HEK293 (cell line): Measurements from ENCODE around the gene EIF4G3.
A peak's percentile ranks its signal among the peaks of the same experiment; 100 is the strongest.

Experiments
- CTCF ChIA-PET: fragments of 350-600 bp; formaldehyde crosslinking; extraction: SDS; loops from one replicate; lab custom pipeline; 2021; ENCODE audit warnings: antibody characterized with exemption; lab: Yijun Ruan, JAX
- POLR2A ChIA-PET: fragments of 300-600 bp; formaldehyde crosslinking; extraction: SDS; loops from one replicate; lab custom pipeline; 2020; ENCODE audit warnings: antibody characterized with exemption, inconsistent platforms; lab: Yijun Ruan, JAX
- H3K27ac ChIP-seq: fragments of 200-500 bp; sonication (Bioruptor generic); 2 replicates; pipeline ENCODE4 v1.5.1; 2014; ENCODE audit warnings: low read depth, low read length, control low read depth, inconsistent platforms; ENCODE audit errors: extremely low read depth
- H3K36me3 ChIP-seq, 2 experiments: fragments of 200-500 bp in 1 of 2; sonication (Bioruptor generic) in 1 of 2; 1 replicate in 1 of 2; 2 replicates in 1 of 2; pipeline ENCODE4 v1.5.1; 2014 to 2017; ENCODE audit warnings: inconsistent platforms in 2 of 2, low read length in 2 of 2; ENCODE audit not compliant: control insufficient read depth in 2 of 2, insufficient read depth in 1 of 2
- H3K4me1 ChIP-seq: fragments of 200-500 bp; sonication (Bioruptor generic); 2 replicates; pipeline ENCODE4 v1.5.1; 2014; ENCODE audit warnings: mild to moderate bottlenecking, low read length, inconsistent platforms; ENCODE audit not compliant: control insufficient read depth, insufficient read depth
- H3K4me3 ChIP-seq: 2 replicates; pipeline ENCODE4 v1.5.1; 2011; ENCODE audit warnings: low read depth, mild to moderate bottlenecking, control low read depth, low read length, moderate library complexity
- H3K9me3 ChIP-seq: fragments of 200-500 bp; sonication (Bioruptor generic); 2 replicates; pipeline ENCODE4 v1.5.1; 2014; ENCODE audit warnings: low read depth, low read length, inconsistent platforms; ENCODE audit not compliant: control insufficient read depth, insufficient read depth
- BCL11B ChIP-seq: fragments of 450-650 bp; formaldehyde crosslinking; IDR thresholded peaks from 2 replicates; pipeline ENCODE4 v1.5.1; 2016; ENCODE audit warnings: low read depth, missing biosample characterization, missing genetic modification characterization
- GLI2 ChIP-seq: fragments of 450-650 bp; formaldehyde crosslinking; IDR thresholded peaks from 2 replicates; pipeline ENCODE4; 2017; ENCODE audit warnings: missing biosample characterization, missing genetic modification characterization, low read depth, borderline replicate concordance
- GLI4 ChIP-seq: fragments of 450-650 bp; formaldehyde crosslinking; IDR thresholded peaks from 2 replicates; pipeline ENCODE4 v1.5.1; 2016; ENCODE audit warnings: missing biosample characterization, missing genetic modification characterization
- SCRT2 ChIP-seq: fragments of 450-650 bp; formaldehyde crosslinking; IDR thresholded peaks from 2 replicates; pipeline ENCODE4 v1.5.1; 2016; ENCODE audit warnings: missing biosample characterization, missing genetic modification characterization
- ZNF133 ChIP-seq: fragments of 450-650 bp; formaldehyde crosslinking; IDR thresholded peaks from 2 replicates; pipeline ENCODE4 v1.5.1; 2016; ENCODE audit warnings: missing biosample characterization, missing genetic modification characterization
- ZNF138 ChIP-seq: fragments of 450-650 bp; formaldehyde crosslinking; IDR thresholded peaks from 2 replicates; pipeline ENCODE4 v1.5.1; 2016; ENCODE audit warnings: missing biosample characterization, missing genetic modification characterization, borderline replicate concordance
- ZNF26 ChIP-seq: fragments of 450-650 bp; formaldehyde crosslinking; IDR thresholded peaks from 2 replicates; pipeline ENCODE4 v1.5.1; 2016; ENCODE audit warnings: missing biosample characterization, missing genetic modification characterization
- ZNF335 ChIP-seq: fragments of 450-650 bp; formaldehyde crosslinking; conservative IDR thresholded peaks from 2 replicates; pipeline ENCODE4 v1.5.1; 2016; ENCODE audit warnings: missing biosample characterization, missing genetic modification characterization
- ZNF433 ChIP-seq: fragments of 450-650 bp; formaldehyde crosslinking; IDR thresholded peaks from 2 replicates; pipeline ENCODE4 v1.5.1; 2016; ENCODE audit warnings: missing biosample characterization, missing genetic modification characterization, low read depth
- ZNF473 ChIP-seq: fragments of 450-650 bp; formaldehyde crosslinking; IDR thresholded peaks from 2 replicates; pipeline ENCODE4 v1.5.1; 2017; ENCODE audit warnings: missing biosample characterization, missing genetic modification characterization
- ZNF488 ChIP-seq: fragments of 450-650 bp; formaldehyde crosslinking; IDR thresholded peaks from 2 replicates; pipeline ENCODE4 v1.5.1; 2016; ENCODE audit warnings: missing biosample characterization, missing genetic modification characterization
- ZNF510 ChIP-seq: fragments of 450-650 bp; formaldehyde crosslinking; IDR thresholded peaks from 2 replicates; pipeline ENCODE4 v1.5.1; 2018; ENCODE audit warnings: mild to moderate bottlenecking, missing genetic modification characterization, missing biosample characterization; ENCODE audit not compliant: insufficient replicate concordance
- ZNF558 ChIP-seq: fragments of 450-650 bp; formaldehyde crosslinking; IDR thresholded peaks from 2 replicates; pipeline ENCODE4 v1.5.1; 2016; ENCODE audit warnings: missing biosample characterization, missing genetic modification characterization
- ZNF610 ChIP-seq: fragments of 450-650 bp; formaldehyde crosslinking; IDR thresholded peaks from 2 replicates; pipeline ENCODE4 v1.5.1; 2016; ENCODE audit warnings: missing biosample characterization, missing genetic modification characterization, borderline replicate concordance
- ZNF654 ChIP-seq: fragments of 450-650 bp; formaldehyde crosslinking; IDR thresholded peaks from 2 replicates; pipeline ENCODE4 v1.5.1; 2016; ENCODE audit warnings: low read depth, missing biosample characterization, missing genetic modification characterization
- ZNF837 ChIP-seq: fragments of 450-650 bp; formaldehyde crosslinking; IDR thresholded peaks from 2 replicates; pipeline ENCODE4 v1.5.1; 2016; ENCODE audit warnings: missing biosample characterization, missing genetic modification characterization
- ZSCAN30 ChIP-seq: fragments of 450-650 bp; IDR thresholded peaks from 2 replicates; pipeline ENCODE4 v1.5.1; 2018; ENCODE audit warnings: missing biosample characterization, mild to moderate bottlenecking, missing genetic modification characterization, moderate library complexity
- TF ChIP-seq, protein P1 (sequence below): fragments of 450-650 bp; formaldehyde crosslinking; IDR thresholded peaks from 2 replicates; pipeline ENCODE4 v1.5.1; 2016; ENCODE audit warnings: missing biosample characterization, missing genetic modification characterization, borderline replicate concordance
- TF ChIP-seq, protein P2 (sequence below): sonication (generic); formaldehyde crosslinking; IDR thresholded peaks from 2 replicates; pipeline ENCODE4 v1.8.1; 2022; ENCODE audit warnings: mild to moderate bottlenecking, moderate library complexity, missing genetic modification reagents

EIF4G3 gene

DNA sequence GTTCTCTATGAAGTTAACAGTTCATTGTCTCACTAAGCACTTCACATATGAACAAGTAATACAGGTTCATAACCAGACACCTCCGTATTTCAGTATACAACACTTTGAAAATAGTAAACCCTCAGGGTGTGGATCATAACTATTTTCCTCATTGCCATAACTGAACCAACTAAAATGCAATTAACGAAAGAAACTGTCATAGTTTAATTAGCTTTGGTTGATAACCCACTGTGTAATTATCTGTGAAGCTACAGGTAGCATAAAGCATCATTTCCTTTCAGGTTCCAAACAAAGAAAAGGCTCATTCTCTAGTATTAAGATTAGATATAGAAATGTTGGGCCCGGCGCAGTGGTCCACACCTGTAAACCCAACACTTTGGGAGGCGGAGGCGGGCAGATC lies 58.5 kb downstream of the EIF4G3 start:
- POLR2A ChIA-PET, result interaction anchor here (0.6 to 0.7 kb wide), 2 partner anchors 118 to 293 kb away, joined by 3 to 10 read pairs; no protein-coding TSS in a partner anchor
- peaks cover under 1 to 15% of the 10 kb centered on the region in 2 experiments; a peak in 2 of 3 replicates for H3K36me3 ChIP-seq
- H3K4me1 ChIP-seq, result no peaks in the 10 kb centered on the region; the same call in 1 of the 2 replicates
- no peak overlapping the region for H3K4me3 ChIP-seq
- TF ChIP-seq GLI2 (tag by site-specific recombination) (no peak), SCRT2 (tag by site-specific recombination) (peak; percentile 55; the same call in 1 of the 2 replicates)
- no peaks in the 10 kb centered on the region for H3K9me3 ChIP-seq
- CTCF ChIA-PET, result interaction anchor here (0.6 kb wide), 1 partner anchor 69 kb away, joined by 3 read pairs; no protein-coding TSS in a partner anchor
- no peak overlapping the region for H3K27ac ChIP-seq

GRCh38 chr1:21117597-21118001 lies 59.1 kb downstream of the EIF4G3 start:
- POLR2A ChIA-PET, result no interaction called here
- H3K4me1 ChIP-seq, result no peaks in the 10 kb centered on the region; the same call in 1 of the 2 replicates
- H3K36me3 ChIP-seq, result peaks cover 0 to 9% of the 10 kb centered on the region in 2 experiments; a peak in 2 of 3 replicates
- H3K4me3 ChIP-seq, result no peak overlapping the region
- TF ChIP-seq ZNF654 (tag by site-specific recombination) (no peak), BCL11B (tag by site-specific recombination) (no peak), ZNF133 (tag by site-specific recombination) (no peak), ZNF837 (tag by site-specific recombination) (no peak), GLI4 (tag by site-specific recombination) (no peak), ZSCAN30 (tag by site-specific recombination) (no peak), ZNF610 (tag by site-specific recombination) (no peak), ZNF26 (tag by site-specific recombination) (no peak), ZNF510 (no peak), ZNF473 (tag by site-specific recombination) (no peak), ZNF433 (tag by site-specific recombination) (no peak), ZNF138 (tag by site-specific recombination) (no peak), ZNF335 (tag by site-specific recombination) (no peak), ZNF558 (tag by site-specific recombination) (no peak), ZNF488 (no peak)
- TF ChIP-seq, protein P1, sequence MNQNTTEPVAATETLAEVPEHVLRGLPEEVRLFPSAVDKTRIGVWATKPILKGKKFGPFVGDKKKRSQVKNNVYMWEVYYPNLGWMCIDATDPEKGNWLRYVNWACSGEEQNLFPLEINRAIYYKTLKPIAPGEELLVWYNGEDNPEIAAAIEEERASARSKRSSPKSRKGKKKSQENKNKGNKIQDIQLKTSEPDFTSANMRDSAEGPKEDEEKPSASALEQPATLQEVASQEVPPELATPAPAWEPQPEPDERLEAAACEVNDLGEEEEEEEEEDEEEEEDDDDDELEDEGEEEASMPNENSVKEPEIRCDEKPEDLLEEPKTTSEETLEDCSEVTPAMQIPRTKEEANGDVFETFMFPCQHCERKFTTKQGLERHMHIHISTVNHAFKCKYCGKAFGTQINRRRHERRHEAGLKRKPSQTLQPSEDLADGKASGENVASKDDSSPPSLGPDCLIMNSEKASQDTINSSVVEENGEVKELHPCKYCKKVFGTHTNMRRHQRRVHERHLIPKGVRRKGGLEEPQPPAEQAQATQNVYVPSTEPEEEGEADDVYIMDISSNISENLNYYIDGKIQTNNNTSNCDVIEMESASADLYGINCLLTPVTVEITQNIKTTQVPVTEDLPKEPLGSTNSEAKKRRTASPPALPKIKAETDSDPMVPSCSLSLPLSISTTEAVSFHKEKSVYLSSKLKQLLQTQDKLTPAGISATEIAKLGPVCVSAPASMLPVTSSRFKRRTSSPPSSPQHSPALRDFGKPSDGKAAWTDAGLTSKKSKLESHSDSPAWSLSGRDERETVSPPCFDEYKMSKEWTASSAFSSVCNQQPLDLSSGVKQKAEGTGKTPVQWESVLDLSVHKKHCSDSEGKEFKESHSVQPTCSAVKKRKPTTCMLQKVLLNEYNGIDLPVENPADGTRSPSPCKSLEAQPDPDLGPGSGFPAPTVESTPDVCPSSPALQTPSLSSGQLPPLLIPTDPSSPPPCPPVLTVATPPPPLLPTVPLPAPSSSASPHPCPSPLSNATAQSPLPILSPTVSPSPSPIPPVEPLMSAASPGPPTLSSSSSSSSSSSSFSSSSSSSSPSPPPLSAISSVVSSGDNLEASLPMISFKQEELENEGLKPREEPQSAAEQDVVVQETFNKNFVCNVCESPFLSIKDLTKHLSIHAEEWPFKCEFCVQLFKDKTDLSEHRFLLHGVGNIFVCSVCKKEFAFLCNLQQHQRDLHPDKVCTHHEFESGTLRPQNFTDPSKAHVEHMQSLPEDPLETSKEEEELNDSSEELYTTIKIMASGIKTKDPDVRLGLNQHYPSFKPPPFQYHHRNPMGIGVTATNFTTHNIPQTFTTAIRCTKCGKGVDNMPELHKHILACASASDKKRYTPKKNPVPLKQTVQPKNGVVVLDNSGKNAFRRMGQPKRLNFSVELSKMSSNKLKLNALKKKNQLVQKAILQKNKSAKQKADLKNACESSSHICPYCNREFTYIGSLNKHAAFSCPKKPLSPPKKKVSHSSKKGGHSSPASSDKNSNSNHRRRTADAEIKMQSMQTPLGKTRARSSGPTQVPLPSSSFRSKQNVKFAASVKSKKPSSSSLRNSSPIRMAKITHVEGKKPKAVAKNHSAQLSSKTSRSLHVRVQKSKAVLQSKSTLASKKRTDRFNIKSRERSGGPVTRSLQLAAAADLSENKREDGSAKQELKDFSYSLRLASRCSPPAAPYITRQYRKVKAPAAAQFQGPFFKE (tag by site-specific recombination), result no peak
- TF ChIP-seq, protein P2, sequence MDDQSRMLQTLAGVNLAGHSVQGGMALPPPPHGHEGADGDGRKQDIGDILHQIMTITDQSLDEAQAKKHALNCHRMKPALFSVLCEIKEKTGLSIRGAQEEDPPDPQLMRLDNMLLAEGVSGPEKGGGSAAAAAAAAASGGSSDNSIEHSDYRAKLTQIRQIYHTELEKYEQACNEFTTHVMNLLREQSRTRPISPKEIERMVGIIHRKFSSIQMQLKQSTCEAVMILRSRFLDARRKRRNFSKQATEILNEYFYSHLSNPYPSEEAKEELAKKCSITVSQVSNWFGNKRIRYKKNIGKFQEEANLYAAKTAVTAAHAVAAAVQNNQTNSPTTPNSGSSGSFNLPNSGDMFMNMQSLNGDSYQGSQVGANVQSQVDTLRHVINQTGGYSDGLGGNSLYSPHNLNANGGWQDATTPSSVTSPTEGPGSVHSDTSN (CRISPR knock-in tag), result no peak
- H3K9me3 ChIP-seq, result no peaks in the 10 kb centered on the region
- CTCF ChIA-PET, result interaction anchor here (0.6 to 0.7 kb wide), 2 partner anchors 13 to 69 kb away, joined by 3 read pairs; no protein-coding TSS in a partner anchor
- no peak overlapping the region for H3K27ac ChIP-seq
